GM19395 (cell line): ENCODE results near the gene SEPTIN1.
"Not testable (repeated sequence)": the region's sequence is repeated elsewhere in the genome, so short reads cannot be mapped to it uniquely, and the experiment has no call there.

Source experiments
- ATAC-seq: cut with Tn5 transposase; IDR thresholded peaks from one replicate; pipeline ENCODE4 v1.9.1; 2021; ENCODE audit warnings: mild to moderate bottlenecking, moderate library complexity; ENCODE audit not compliant: unreplicated experiment

SEPTIN1 gene

DNA sequence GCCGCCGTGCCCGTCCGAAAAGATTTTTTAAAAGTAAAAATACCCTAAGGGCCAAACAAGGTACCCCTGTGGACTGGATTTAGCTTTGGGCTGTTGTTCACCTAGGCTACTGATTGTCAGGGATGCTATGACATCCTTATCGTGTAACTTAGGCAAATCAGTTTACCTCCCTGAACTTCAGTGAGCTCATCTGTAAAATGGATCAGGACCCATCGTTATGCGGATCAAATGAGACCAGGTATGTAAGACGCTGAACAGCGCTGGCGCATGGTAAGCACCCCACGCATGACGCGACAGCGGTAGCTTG lies 24.4 kb upstream of the SEPTIN1 start:
- ATAC-seq: no peak

GRCh38 chr16:30401768-30402425 lies 19.5 kb upstream of the SEPTIN1 start:
- ATAC-seq: no peak

GRCh38 chr16:30399435-30400186 lies 17.2 kb upstream of the SEPTIN1 start:
- no peak for ATAC-seq

- ATAC-seq: no peak
Measured at GRCh38 chr16:30398661-30399434, 16.5 kb upstream of the SEPTIN1 start.

DNA sequence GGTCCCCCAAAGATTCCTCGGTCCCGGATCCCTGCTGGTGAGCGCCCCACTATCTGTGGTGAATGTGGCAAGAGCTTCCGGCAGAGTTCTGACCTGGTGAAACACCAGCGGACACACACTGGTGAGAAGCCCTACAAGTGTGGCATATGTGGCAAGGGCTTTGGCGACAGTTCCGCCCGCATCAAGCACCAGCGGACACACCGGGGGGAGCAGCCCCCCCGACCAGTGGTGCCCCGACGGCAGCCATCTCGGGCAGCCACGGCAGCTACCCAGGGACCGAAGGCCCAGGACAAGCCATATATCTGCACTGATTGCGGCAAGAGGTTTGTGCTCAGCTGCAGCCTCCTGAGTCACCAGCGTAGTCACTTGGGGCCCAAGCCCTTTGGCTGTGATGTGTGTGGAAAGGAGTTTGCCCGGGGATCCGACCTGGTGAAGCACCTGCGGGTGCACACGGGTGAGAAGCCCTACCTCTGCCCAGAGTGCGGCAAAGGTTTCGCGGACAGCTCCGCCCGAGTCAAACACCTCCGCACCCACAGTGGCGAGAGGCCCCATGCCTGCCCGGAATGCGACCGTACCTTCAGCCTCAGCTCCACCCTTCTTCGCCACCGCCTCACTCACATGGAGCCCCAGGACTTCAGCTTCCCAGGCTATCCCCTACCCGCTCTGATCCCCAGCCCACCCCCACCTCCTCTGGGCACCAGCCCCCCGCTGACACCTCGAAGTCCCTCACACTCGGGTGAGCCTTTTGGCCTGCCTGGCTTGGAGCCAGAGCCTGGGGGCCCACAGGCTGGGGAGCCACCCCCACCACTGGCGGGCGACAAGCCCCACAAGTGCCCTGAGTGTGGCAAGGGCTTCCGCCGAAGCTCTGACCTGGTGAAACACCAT lies 15.7 kb upstream of the SEPTIN1 start:
- no peak for ATAC-seq

- ATAC-seq: no peak
Measured at GRCh38 chr16:30397056-30397455, 14.7 kb upstream of the SEPTIN1 start.

- ATAC-seq: not testable (repeated sequence)
Measured at GRCh38 chr16:30396627-30397026, 14.3 kb upstream of the SEPTIN1 start.

DNA sequence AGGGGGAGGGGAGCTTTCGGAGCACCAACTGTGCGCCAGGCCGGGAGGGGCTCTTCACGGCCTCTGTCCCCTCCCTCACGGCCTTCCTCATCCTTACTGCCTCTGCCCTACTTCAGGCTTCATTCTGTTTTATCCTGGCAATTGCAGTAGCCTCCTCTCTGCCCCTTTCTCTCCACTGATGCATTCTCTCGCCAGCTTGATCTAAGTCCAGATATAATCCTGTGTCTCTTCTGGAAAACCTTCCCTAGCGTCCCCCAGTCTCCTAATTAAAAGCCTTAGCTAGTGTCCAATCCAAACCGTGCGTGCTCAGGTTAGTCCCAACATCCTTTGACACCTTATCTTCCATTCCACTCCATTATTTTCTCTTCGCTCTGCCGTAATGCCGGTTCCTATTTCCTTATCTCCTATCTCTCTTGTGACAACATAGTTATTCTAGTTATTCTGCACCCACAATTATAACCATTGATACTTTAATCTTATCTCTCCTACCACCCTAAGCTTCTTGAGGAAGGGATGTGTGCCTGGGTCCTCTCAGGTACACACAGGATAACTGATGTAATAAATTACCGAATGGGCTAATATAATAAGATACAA lies 13.7 kb upstream of the SEPTIN1 start:
- no peak for ATAC-seq

DNA sequence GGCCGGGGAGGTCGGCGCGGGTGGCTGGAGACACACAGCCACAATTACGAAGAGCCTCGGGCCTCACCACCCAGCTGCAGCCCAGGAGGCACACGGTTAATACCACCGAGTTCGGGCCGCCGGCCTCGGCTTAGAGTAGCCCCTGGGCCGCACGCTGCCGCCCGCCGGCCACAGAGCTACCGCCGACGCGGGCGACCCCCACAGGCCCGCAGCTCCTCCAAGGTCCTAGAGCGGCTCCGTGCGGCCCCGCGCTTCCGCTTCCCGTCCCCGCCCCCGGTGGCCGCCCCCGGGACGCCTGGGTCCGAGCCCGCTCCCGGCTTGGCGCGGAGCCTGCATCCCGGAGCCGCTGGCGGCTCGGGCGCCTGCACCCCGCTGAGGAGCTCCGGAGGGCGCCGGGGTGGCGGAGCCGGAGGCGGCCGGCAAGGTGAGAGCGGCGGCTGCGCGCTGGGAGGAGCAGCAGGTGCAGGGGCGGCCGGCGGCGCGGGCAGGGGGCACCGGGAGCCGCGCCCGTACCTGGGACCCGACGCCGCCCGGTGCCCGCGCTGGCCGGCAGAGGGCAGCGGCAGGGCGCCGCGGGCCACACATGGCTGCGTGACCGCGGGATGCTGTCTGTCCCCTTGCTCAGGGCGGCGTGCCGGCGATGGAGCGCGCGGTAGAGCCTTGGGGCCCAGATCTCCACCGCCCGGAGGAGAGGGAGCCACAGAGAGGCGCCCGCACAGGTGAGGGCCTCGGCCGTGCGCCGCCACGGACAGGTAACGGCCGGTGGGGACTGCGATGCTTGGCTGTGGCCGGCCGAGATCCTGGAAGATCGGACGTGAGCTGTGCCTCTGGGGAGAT lies 13.0 kb upstream of the SEPTIN1 start, which contains the start of gene ZNF48:
Gene ZNF48 (plus strand): TSS at position 266 of the 837 bp plus-strand sequence. CDS start 375 bp downstream, at position 641.
- ATAC-seq: no peak

DNA sequence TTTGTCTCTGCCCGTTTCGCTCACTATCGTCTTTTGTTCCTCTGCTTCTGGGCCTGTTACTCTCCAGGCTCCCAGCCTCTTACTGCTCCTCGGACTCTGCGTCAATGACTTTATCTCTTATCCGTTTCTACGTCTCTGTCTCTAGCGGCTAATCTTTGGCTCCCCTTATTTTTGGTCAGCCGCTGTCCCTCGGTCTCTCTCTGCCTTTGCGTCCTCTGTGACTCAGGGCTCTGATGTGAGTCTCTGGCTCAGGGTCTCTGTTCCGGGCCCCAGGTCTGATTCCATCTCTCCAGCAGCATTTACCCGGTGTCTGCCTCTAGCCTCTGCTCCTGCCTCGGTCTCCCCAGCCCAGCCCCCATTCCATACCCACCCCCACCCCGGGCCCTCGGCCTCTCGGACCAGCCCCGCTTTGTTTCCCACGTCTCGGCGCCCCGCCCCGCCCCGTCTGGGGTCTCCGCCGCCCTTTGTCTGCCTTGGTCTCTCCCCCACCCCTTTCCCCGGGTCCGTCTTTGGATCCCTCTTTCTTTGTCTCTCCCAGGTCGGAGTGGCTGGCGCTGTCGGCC lies 12.3 kb upstream of the SEPTIN1 start:
- no peak for ATAC-seq

- no peak for ATAC-seq
Measured at GRCh38 chr16:30383521-30383920, 1.2 kb upstream of the SEPTIN1 start.

DNA sequence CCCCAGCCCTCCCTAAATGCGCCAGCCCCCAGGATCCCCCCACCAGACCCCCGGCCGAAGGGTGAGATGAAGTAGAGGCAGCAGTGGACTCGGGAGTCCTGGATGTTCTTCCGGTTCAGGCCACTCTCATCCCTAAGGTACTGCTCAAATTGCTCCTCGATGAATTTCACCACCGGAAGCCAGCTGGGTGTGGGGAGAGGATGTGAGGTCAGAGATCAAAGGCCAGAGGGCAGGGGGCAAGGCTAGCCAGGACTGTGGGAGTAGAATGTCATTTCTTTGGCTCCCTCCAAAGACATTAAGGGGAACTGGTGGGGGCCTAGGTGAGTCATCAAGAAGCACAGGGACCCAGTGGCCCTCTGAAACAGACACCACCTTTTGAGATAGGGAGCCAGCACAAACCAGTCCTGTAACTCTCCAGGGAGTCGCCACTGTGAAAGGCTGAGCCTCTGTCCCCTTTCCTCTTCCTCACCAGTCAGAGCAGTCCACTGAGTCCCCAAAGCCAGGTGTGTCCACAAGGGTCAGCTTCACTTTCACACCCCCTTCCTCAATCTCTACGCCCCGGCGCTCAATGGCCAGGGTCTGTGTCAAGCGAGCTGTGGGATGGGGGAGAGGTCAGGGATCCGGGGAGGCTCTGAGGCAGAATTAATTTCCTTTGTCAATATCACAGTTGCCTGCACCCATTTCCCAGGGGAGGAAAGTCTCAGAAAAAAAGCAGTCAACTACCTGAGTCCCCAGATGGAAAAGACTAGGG lies 895 bp downstream of the SEPTIN1 start:
- no peak for ATAC-seq

DNA sequence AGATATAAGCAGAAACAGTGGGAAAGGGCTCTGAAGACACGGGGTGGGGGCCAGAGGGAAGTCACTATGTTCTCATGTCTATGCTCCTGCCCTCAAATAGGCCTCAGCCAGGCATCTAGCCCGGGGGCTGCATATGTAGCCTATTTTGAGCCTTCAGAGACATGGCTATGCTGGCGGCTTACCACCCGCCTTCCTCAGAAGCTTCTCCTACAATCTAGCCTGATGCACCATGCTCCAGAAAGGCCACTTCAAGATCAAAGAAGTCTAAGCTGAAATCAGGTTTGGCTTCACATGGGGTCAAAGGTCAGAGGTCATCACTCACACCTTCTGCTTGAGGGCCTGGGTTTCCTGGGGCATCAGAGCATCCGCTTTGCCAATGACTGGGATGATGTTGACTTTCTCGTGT lies 1.6 kb downstream of the SEPTIN1 start:
- ATAC-seq: no peak

DNA sequence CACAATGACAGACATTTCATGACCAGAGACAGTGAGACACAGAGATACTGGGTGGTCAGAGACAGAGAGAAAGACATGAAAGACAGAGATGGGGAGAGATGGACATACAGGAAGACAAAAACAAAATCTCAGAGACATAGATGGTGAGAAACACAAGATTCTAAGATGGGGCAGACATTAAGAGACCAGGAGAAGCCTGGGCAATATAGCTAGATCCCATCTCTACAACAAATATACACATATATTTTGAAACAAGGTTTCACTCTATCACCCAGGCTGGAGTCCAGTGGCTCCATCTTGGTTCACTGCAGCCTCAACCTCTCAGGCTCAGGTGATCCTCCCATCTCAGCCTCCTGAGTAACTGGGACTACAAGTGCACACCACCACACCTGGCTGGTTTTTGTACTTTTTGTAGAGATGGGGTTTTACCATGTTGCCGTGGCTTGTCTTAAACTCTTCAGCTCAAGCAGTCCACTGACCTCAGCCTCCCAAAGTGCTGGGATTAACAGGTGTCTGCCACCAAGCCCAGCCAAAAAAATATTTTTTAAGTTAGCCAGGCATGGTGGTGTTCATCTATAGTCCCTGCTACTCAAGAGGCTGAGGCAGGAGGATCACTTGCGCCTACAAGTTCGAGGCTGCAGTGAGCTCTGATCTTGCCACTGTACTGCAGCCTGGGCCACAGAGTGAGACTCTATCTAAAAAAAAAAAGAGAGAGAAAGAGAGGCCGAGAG lies 2.1 kb downstream of the SEPTIN1 start:
- no peak for ATAC-seq

DNA sequence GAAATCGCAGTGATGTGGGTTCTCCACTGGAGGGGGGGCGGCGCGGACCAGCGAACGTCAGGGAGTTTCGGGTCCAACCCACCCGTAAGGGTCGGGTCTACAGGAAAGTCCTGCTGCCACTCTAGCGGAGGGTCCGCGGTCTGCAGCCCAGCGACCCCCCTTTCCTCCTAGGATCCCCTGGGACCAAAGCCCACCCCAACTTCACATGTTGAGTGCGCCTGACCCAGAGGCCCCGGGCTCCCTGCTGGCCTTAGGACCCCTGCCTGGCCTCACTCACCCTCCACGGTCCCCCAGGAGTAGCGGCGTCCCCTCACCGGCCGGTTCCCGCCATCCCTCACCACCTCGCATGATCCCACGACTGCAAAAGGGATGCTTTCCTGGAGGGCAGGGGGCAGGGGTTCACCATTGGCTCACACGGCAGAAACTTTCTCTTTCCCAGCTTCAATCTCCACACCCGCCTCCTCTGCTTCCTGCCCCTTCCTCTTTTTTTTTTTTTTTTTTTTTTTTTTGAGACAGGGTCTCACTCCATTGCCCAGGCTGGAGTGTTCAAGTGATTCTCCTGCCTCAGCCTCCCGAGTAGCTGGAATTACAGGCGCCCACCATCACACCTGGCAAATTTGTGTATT lies 3.1 kb downstream of the SEPTIN1 start:
- ATAC-seq: no peak

- ATAC-seq: peak; percentile 83
Measured at GRCh38 chr16:30378236-30379157, 3.9 kb downstream of the SEPTIN1 start.
